WI38 (cell line): ENCODE results near the gene GAB3.
"Not testable (repeated sequence)": the region's sequence is repeated elsewhere in the genome, so short reads cannot be mapped to it uniquely, and the experiment has no call there.

Source experiments
- H3K4me3 ChIP-seq: 2 replicates; pipeline ENCODE4 v1.5.1; 2011; ENCODE audit warnings: low read depth, mild to moderate bottlenecking, control low read depth, low read length
- CTCF ChIP-seq: IDR thresholded peaks from 2 replicates; pipeline ENCODE4 v1.5.1; 2012; ENCODE audit warnings: low read depth, mild to moderate bottlenecking, control low read depth, low read length

The GAB3 gene

GRCh38 chrX:154649503-154650220 lies 101.2 kb downstream of the GAB3 start:
- no peak for TF ChIP-seq CTCF
- no peak overlapping the region for H3K4me3 ChIP-seq

GRCh38 chrX:154648931-154649330 lies 101.9 kb downstream of the GAB3 start:
- no peak for TF ChIP-seq CTCF
- no peak overlapping the region for H3K4me3 ChIP-seq

GRCh38 chrX:154645745-154646378 lies 105.0 kb downstream of the GAB3 start:
- not testable (repeated sequence) for H3K4me3 ChIP-seq

- not testable (repeated sequence) for H3K4me3 ChIP-seq
Measured at GRCh38 chrX:154643708-154644107, 107.2 kb downstream of the GAB3 start.

GRCh38 chrX:154641740-154642139 lies 109.1 kb downstream of the GAB3 start:
- H3K4me3 ChIP-seq: not testable (repeated sequence)

- H3K4me3 ChIP-seq: not testable (repeated sequence)
Measured at GRCh38 chrX:154633661-154634060, 117.2 kb downstream of the GAB3 start.

GRCh38 chrX:154630949-154631348 lies 119.9 kb downstream of the GAB3 start:
- not testable (repeated sequence) for H3K4me3 ChIP-seq

GRCh38 chrX:154628960-154629359 lies 121.9 kb downstream of the GAB3 start:
- not testable (repeated sequence) for H3K4me3 ChIP-seq
